Suprapubic skin (tissue), 4 donors: ENCODE data around the gene ARHGEF28. TPM values are rescaled to one million over a fixed set of nuclear protein-coding genes. Genes with fewer than 3 reads are reported as not detected.

Experiments
- DNase-seq, 2 donors: peaks; one replicate each; pipeline ENCODE4 v3.0.0-alpha.2; 2019; ENCODE audit warnings: low spot score in 2 of 2
- H3K27ac ChIP-seq: fragments of 200-600 bp; sonication (generic); one replicate; pipeline ENCODE4 v1.5.1; 2019
- H3K27me3 ChIP-seq: fragments of 200-600 bp; sonication (generic); one replicate; pipeline ENCODE4 v1.5.1; 2019
- H3K36me3 ChIP-seq: fragments of 200-600 bp; sonication (generic); one replicate; pipeline ENCODE4 v1.5.1; 2019
- H3K4me1 ChIP-seq: fragments of 200-600 bp; sonication (generic); one replicate; pipeline ENCODE4 v1.5.1; 2019
- H3K4me3 ChIP-seq: fragments of 200-600 bp; sonication (generic); one replicate; pipeline ENCODE4 v1.5.1; 2019; ENCODE audit warnings: mild to moderate bottlenecking
- H3K9me3 ChIP-seq: fragments of 200-600 bp; sonication (generic); one replicate; pipeline ENCODE4 v1.5.1; 2019
- EP300 ChIP-seq: sonication (generic); formaldehyde crosslinking; IDR thresholded peaks from one replicate; pipeline ENCODE4 v1.6.1; 2017; ENCODE audit warnings: antibody characterized with exemption
- POLR2A ChIP-seq, 2 donors: fragments of 450-650 bp; IDR thresholded peaks; one replicate each; pipeline ENCODE4 v1.6.1; 2017; ENCODE audit warnings: antibody characterized with exemption in 2 of 2, mild to moderate bottlenecking in 2 of 2, moderate library complexity in 2 of 2
- POLR2AphosphoS5 ChIP-seq, 3 donors: sonication (generic); formaldehyde crosslinking; IDR thresholded peaks; one replicate each; pipeline ENCODE4 v1.6.1; 2017; ENCODE audit warnings: antibody characterized with exemption in 3 of 3
- WGBS: methylation state at CpG from one replicate; pipeline ENCODE4 v1.1.5; 2018; 5-methylcytosine and 5-hydroxymethylcytosine counted together
- total RNA-seq, 4 donors: library from RNA; depleted of rRNA; stranded (reverse); fragments of >200 nt; gene quantifications; one replicate each; pipeline ENCODE4 v1.1.0, GENCODE V29; 2016
- TF ChIP-seq, protein P1 (sequence below), 2 donors: fragments of 200-600 bp in 1 of 2; fragments of 450-650 bp in 1 of 2; sonication (generic) in 1 of 2; IDR thresholded peaks; one replicate each; pipeline ENCODE4 v1.5.1; 2016 to 2019; ENCODE audit warnings: antibody characterized with exemption in 2 of 2, mild to moderate bottlenecking in 1 of 2, moderate library complexity in 1 of 2

The ARHGEF28 gene
- total RNA-seq, 4 donors from 2014 or later = 25.6 to 104 (median 39.1) TPM

DNA sequence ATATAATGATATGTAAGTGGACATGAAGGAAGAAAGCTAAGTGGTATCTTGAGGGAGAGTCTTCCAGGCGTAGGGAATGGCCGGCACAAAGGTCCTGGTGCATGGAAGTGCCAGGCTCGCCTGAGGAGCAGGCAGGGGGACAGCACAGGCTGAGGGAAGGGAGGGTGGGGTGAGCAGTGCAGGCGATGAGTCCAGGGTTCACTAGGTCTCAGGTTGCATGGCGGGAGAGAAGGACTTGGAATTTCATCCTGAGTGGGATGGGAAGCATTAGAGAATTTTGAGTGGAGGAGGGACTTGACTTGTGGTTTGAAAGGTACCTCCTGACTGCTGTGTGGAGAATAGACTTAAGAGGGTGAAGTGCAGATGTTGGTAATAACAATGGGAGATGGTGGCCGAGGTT is 268.9 kb downstream of the ARHGEF28 start:
- Histone ChIP-seq H3K27me3 (no peaks in the 10 kb centered on the region), H3K36me3 (peaks cover 28% of the 10 kb centered on the region), H3K9me3 (no peaks in the 10 kb centered on the region), H3K27ac (no peak overlapping the region), H3K4me3 (no peak overlapping the region), H3K4me1 (no peaks in the 10 kb centered on the region)
- WGBS = 94% methylated on average over 6 of the region's 6 CpGs
- DNase-seq = no peak
- TF ChIP-seq POLR2A (IDR thresholded peaks at IDR 0.05) = no peak
- no peak for TF ChIP-seq POLR2AphosphoS5 (IDR thresholded peaks at IDR 0.05)
- TF ChIP-seq EP300 = no peak
- TF ChIP-seq, protein P1, sequence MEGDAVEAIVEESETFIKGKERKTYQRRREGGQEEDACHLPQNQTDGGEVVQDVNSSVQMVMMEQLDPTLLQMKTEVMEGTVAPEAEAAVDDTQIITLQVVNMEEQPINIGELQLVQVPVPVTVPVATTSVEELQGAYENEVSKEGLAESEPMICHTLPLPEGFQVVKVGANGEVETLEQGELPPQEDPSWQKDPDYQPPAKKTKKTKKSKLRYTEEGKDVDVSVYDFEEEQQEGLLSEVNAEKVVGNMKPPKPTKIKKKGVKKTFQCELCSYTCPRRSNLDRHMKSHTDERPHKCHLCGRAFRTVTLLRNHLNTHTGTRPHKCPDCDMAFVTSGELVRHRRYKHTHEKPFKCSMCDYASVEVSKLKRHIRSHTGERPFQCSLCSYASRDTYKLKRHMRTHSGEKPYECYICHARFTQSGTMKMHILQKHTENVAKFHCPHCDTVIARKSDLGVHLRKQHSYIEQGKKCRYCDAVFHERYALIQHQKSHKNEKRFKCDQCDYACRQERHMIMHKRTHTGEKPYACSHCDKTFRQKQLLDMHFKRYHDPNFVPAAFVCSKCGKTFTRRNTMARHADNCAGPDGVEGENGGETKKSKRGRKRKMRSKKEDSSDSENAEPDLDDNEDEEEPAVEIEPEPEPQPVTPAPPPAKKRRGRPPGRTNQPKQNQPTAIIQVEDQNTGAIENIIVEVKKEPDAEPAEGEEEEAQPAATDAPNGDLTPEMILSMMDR (IDR thresholded peaks at IDR 0.05) = no peak

DNA sequence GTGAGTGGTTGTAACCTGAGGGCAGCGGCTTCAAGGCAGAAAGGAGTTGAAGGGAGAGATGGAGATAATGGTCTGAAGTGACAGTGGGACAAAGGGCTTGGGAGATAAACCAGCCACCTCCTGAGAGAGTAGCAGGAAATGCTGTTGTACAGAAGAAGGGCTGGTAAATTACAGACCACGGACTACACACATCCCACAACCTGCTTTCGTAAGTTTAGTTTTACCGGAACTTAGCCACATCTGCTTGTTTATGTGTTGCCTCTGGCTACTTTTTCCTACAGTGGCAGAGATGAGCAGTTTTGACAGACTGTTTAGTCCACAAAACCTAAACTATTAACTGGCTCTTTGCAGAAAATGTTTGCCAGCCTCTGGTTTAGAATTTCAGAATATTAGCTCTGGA is 269.5 kb downstream of the ARHGEF28 start:
- Histone ChIP-seq H3K4me3 (no peak overlapping the region), H3K27me3 (no peaks in the 10 kb centered on the region), H3K9me3 (no peaks in the 10 kb centered on the region), H3K4me1 (no peaks in the 10 kb centered on the region), H3K27ac (no peak overlapping the region), H3K36me3 (peaks cover 25% of the 10 kb centered on the region)
- 82% methylated on average over 4 of the region's 4 CpGs for WGBS
- DNase-seq = no peak
- TF ChIP-seq, protein P1 (IDR thresholded peaks at IDR 0.05) = no peak
- TF ChIP-seq POLR2A (IDR thresholded peaks at IDR 0.05) (no peak), POLR2AphosphoS5 (IDR thresholded peaks at IDR 0.05) (no peak), EP300 (no peak)

DNA sequence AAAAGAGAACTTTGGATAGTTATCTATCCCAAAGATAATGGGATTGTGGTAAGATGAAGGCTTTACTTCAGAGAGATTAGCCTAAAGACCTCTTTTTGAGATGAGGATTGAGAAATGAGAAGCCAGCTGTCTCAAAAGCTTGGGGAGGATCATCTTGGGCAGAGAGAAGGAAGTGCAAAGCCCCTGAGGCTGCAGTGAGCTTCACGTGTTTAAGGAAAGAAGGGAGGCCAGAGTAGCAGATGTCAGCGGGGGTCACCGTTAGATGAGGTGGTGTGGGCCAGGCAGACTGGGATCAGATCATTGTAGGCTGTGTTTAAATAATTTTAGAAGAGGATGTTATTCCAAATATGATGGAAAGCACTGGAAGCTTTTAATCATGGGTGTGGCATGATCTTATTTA is 270.1 kb downstream of the ARHGEF28 start:
- peaks cover 21% of the 10 kb centered on the region for H3K36me3 ChIP-seq
- DNase-seq = no peak
- no peak overlapping the region for H3K27ac ChIP-seq
- WGBS = 75% methylated on average over 3 of the region's 3 CpGs
- TF ChIP-seq POLR2A (IDR thresholded peaks at IDR 0.05) = no peak
- TF ChIP-seq, protein P1 (IDR thresholded peaks at IDR 0.05) = no peak
- TF ChIP-seq EP300 = no peak
- TF ChIP-seq POLR2AphosphoS5 (IDR thresholded peaks at IDR 0.05) = no peak
- no peak overlapping the region for H3K4me3 ChIP-seq
- no peaks in the 10 kb centered on the region for H3K27me3 ChIP-seq
- no peaks in the 10 kb centered on the region for H3K9me3 ChIP-seq
- H3K4me1 ChIP-seq = no peaks in the 10 kb centered on the region

DNA sequence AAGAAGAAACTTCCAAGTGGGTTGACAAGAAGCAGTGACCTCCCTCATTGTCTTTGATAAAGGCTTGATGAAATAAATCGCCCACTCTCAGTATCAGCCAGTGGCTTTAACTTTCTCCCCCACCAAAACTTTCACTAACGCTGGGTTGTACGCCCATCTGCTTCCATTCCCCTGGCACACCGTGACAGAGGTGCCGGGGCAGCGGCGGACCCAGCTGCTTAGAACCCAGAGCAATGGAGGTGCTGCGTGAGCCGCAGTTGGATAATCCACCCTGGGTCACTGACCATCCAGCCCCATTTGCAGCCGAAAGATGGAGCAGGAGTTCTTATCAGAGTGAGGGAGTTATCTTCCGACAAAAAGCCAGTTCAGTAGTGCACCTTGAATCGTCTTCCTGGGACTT is 270.7 kb downstream of the ARHGEF28 start:
- no peak overlapping the region for H3K4me3 ChIP-seq
- TF ChIP-seq EP300 = no peak
- TF ChIP-seq, protein P1 (IDR thresholded peaks at IDR 0.05) = no peak
- no peak for TF ChIP-seq POLR2AphosphoS5 (IDR thresholded peaks at IDR 0.05)
- no peak for TF ChIP-seq POLR2A (IDR thresholded peaks at IDR 0.05)
- H3K27ac ChIP-seq = no peak overlapping the region
- H3K27me3 ChIP-seq = no peaks in the 10 kb centered on the region
- no peak for DNase-seq
- no peaks in the 10 kb centered on the region for H3K4me1 ChIP-seq
- H3K36me3 ChIP-seq = peaks cover 16% of the 10 kb centered on the region
- no peaks in the 10 kb centered on the region for H3K9me3 ChIP-seq
- 97% methylated on average over 12 of the region's 12 CpGs for WGBS

DNA sequence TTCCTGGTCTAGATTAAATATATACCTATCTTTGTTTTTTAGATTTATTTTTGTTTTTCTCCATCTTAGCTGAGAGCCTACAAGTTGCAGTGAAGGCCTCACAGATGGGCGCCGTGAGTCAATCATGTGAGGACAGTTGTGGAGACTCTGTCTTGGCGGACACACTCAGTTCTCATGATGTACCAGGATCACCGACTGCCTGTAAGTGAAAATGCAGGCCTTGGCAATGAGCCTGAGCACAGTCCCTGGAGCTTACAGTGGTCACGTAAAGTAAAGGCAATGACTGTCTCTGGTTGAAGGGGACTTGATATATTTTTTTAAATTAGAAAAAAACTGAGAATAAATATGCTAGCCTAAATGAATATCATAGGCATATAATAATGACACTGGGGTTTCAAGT is 271.9 kb downstream of the ARHGEF28 start:
- no peak overlapping the region for H3K27ac ChIP-seq
- H3K27me3 ChIP-seq = no peaks in the 10 kb centered on the region
- H3K4me3 ChIP-seq = no peak overlapping the region
- no peaks in the 10 kb centered on the region for H3K9me3 ChIP-seq
- no peak for TF ChIP-seq EP300
- TF ChIP-seq, protein P1 (IDR thresholded peaks at IDR 0.05) = no peak
- no peak for TF ChIP-seq POLR2AphosphoS5 (IDR thresholded peaks at IDR 0.05)
- no peak for TF ChIP-seq POLR2A (IDR thresholded peaks at IDR 0.05)
- H3K36me3 ChIP-seq = peaks cover 8% of the 10 kb centered on the region
- H3K4me1 ChIP-seq = no peaks in the 10 kb centered on the region
- DNase-seq = no peak
- WGBS = 82% methylated on average over 5 of the region's 5 CpGs
